Measurements from ENCODE around the gene CREBBP. TPM values are rescaled to one million over a fixed set of nuclear protein-coding genes. Genes with fewer than 3 reads are reported as not detected.

CREBBP gene
- total RNA-seq, 1 experiment from 2014 or later: 10.8 TPM

GRCh38 chr16:3736116-3736515 lies 144.4 kb downstream of the CREBBP start:
- no peak for DNase-seq (ENCODE audit: low read depth)

DNA sequence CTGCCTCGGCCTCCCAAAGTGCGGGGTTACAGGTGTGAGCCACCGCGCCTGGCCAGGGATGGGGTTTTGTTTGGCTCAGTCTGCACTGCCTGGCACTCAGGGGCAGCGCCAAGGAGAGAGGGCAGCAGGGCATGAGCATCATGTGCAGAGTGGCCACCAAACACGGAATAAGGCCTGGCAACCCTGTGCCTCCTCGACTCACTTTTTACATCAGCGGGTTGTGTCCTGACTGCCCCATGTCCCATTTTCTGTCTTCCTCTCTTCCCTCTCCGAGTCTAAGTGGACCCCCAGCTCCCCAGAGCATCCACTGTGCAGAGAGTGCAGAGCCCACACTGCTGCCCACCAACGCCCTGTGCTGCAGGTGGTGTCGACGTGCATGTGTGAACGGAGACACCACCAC lies 145.0 kb downstream of the CREBBP start:
- DNase-seq (ENCODE audit: low read depth): no peak

DNA sequence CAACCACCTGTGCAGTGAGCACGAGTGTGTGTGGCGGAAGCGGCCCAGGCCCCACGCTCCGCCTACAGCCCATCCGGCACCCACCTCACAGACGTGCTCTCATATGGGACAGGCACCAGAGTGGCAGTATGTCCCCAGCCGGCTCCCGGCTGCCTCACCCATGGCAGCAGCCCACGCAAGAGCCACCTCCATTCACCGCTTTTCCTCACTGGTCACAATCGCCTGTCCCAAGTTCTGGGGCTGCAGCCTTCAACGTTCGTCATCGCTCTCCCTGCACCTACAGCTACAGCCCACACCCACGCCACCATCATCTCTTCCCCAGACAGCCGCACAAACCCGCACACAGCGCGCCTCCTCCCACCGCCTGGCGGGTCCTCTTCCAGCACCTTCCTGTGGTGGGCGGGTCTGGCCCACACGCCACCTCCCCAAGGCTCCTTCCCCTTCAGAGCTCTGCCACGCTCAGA lies 145.7 kb downstream of the CREBBP start:
- DNase-seq (ENCODE audit: low read depth): no peak

DNA sequence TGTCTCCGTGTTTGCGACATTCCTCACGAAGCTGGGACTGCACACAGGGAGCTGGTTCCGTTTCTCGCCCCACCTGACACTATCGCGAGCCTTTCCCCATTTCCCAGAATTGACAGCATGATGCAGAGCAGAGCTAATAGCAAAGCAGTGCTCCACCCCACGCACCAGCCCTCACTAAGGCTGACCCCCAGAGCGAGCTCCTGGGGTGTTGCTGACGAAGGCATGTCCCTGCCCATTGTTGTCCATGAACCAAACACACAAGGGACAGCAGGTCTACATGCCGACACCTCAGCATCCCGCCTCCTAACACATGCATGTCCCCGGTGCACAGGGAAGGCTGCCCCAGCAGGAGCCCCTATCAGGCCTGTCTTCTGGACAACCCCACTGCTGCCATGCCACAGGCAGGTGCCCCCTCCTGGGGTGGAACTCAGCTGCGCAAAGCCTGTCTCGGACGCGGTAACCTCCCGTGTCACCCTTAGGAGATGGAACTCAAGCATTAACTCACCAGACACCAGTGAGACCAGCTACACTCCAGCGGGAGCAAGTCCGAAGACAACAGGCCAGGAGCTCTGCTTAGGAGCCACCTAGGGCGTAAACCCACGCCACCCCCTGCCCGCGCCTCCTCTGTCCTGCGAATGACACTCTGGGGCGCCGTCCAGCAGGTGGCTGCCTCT lies 146.3 kb downstream of the CREBBP start:
- DNase-seq (ENCODE audit: low read depth): no peak

DNA sequence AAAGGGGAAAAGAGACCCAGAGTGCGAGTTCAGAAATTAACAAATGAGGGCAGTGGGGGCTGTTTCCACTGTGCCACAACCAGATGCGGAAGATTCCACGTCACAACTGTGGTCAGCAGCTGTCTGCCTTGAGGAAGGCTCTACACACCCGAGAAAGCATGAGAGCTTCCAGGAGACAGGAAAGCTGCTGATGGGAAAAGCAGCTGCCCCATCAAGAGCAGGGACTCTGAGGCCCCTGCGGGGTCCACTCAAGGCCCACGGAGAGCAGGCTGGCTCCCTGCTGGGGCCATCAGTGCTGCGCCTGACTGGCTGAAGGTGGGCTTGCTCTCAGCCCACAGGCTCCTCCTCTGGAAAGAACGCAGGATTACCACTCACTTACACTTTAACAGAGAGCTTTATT lies 148.3 kb downstream of the CREBBP start:
- DNase-seq (ENCODE audit: low read depth): no peak

GRCh38 chr16:3731126-3731935 lies 149.2 kb downstream of the CREBBP start:
- no peak for DNase-seq (ENCODE audit: low read depth)

GRCh38 chr16:3730161-3731125 lies 150.1 kb downstream of the CREBBP start:
- DNase-seq (ENCODE audit: low read depth): no peak

- no peak for DNase-seq (ENCODE audit: low read depth)
These were observed 151.1 kb downstream of the CREBBP start for GRCh38 chr16:3729161-3730112.

- DNase-seq (ENCODE audit: low read depth): no peak
These were observed 151.9 kb downstream of the CREBBP start for GRCh38 chr16:3728424-3729160.

- no peak for DNase-seq (ENCODE audit: low read depth)
These were observed 152.6 kb downstream of the CREBBP start for GRCh38 chr16:3727806-3728381.

- DNase-seq (ENCODE audit: low read depth): no peak
These were observed 154.4 kb downstream of the CREBBP start for GRCh38 chr16:3726021-3726687.

- DNase-seq (ENCODE audit: low read depth): no peak
These were observed 155.2 kb downstream of the CREBBP start for GRCh38 chr16:3725276-3725675.

- no peak for DNase-seq (ENCODE audit: low read depth)
These were observed 158.0 kb downstream of the CREBBP start for GRCh38 chr16:3722508-3722907.

DNA sequence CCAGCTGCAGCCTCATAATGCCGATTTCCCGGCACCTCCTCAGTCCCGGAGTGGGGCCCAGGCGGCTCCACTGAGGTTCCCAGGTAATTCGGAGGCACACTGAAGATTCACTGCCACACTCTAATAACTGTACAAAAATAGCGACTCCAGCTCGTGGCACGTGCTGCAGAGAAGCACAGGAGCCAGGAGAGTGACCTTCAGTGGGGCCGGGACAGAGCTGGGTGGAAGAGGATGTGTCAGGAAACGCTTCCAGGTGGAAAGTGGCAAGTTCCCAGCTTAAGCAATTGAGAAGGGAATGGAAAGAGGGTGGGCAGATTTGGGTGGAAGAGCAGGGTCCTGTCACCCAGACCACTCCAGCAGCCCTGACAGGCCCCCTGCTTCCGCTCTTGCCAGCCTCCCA lies 160.1 kb downstream of the CREBBP start:
- DNase-seq (ENCODE audit: low read depth): no peak

DNA sequence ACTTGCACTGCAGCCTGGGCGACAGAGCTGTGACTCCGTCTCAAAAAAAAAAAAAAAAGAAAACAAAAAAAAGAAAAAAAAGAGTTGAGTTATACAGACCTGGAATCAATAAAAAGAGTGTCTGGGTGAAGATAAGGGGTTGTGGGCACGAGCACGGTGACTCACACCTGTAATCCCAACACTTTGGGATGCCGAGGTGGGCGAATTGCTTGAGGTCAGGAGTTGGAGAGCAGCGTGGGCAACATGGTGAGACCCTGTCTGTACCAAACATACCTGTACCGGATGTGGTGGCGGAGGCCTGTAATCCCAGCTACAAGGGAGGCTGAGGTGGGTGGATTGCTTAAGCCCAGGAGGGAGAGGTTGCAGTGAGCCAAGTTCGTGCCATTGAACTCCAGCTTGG lies 161.9 kb downstream of the CREBBP start:
- no peak for DNase-seq (ENCODE audit: low read depth)

DNA sequence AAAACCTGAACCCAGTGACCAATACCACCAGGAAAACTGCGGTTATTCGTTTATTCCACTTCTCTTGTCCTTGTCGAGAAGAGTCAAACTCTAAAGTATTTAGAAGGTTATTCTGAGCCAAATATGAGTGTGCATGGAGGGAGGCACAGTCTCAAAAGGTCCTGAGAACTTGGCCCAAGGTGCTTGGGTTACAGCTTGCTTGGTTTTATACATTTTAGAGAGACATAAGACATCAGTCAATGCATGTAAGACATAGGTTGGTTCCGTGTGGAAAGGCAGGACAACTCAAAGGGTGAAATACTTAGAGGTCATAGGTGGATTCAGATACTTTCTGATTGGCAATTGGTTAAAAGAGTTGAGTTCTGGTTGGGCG lies 162.5 kb downstream of the CREBBP start:
- DNase-seq (ENCODE audit: low read depth): no peak

- DNase-seq (ENCODE audit: low read depth): peak; percentile 60
These were observed 163.1 kb downstream of the CREBBP start, which contains the start of gene TRAP1 for GRCh38 chr16:3717235-3718018. TRAP1 (minus strand) TSS chr16:3717524; CDS start chr16:3717508, 16 bp downstream.

- no peak for DNase-seq (ENCODE audit: low read depth)
These were observed 163.7 kb downstream of the CREBBP start for GRCh38 chr16:3716831-3717234.
